Esophagus muscularis mucosa (tissue), 4 donors: ENCODE results near the gene CFL2. TPM values are rescaled to one million over a fixed set of nuclear protein-coding genes. Genes with fewer than 3 reads are reported as not detected.

Experiments used
- DNase-seq: peaks from one replicate; pipeline ENCODE4 v3.0.0-alpha.2; 2017; ENCODE audit errors: extremely low spot score
- H3K27ac ChIP-seq, 4 donors: fragments of 200-600 bp; sonication (generic); replicated peaks in 1 of 4; 1 replicate in 3 of 4; 2 replicates in 1 of 4; pipeline ENCODE4 v1.5.1; 2016 to 2019; ENCODE audit warnings: mild to moderate bottlenecking in 1 of 4
- H3K27me3 ChIP-seq, 4 donors: fragments of 200-600 bp; sonication (generic); one replicate each; pipeline versions ENCODE4 v1.5.1 to v1.6.0; 2016 to 2019
- H3K36me3 ChIP-seq, 4 donors: fragments of 200-600 bp; sonication (generic); one replicate each; pipeline ENCODE4 v1.5.1; 2016 to 2019
- H3K4me1 ChIP-seq, 4 donors: fragments of 200-600 bp; sonication (generic); one replicate each; pipeline ENCODE4 v1.5.1; 2016 to 2019
- H3K4me3 ChIP-seq, 4 donors: fragments of 200-600 bp; sonication (generic); 1 replicate in 2 of 4; 2 replicates in 2 of 4; pipeline ENCODE4 v1.5.1; 2016 to 2019; ENCODE audit warnings: mild to moderate bottlenecking in 4 of 4, moderate library complexity in 1 of 4
- H3K9me3 ChIP-seq, 4 donors: fragments of 200-600 bp; sonication (generic); 1 replicate in 3 of 4; 2 replicates in 1 of 4; pipeline ENCODE4 v1.5.1; 2016 to 2019
- EP300 ChIP-seq: sonication (generic); formaldehyde crosslinking; IDR thresholded peaks from one replicate; pipeline ENCODE4 v1.6.1; 2017; ENCODE audit warnings: antibody characterized with exemption
- POLR2A ChIP-seq: fragments of 450-650 bp; IDR thresholded peaks from one replicate; pipeline ENCODE4 v1.6.1; 2017; ENCODE audit warnings: antibody characterized with exemption, moderate library complexity, mild to moderate bottlenecking, low read depth
- POLR2AphosphoS5 ChIP-seq, 2 donors: sonication (generic); formaldehyde crosslinking; IDR thresholded peaks; one replicate each; pipeline ENCODE4 v1.6.1; 2017; ENCODE audit warnings: antibody characterized with exemption in 2 of 2
- WGBS: methylation state at CpG from one replicate; pipeline ENCODE4 v1.1.5; 2018; 5-methylcytosine and 5-hydroxymethylcytosine counted together
- intact Hi-C: fragments of 100-400 bp; cut with DNase I; formaldehyde crosslinking; loops from one replicate; pipeline ENCODE4 v1.15.1; 2023
- total RNA-seq, 4 donors: library from RNA; depleted of rRNA; stranded (reverse); fragments of >200 nt; gene quantifications; one replicate each; pipeline versions ENCODE4 v1.1.0 to v1.2.1, GENCODE V29; 2016
- TF ChIP-seq, protein P1 (sequence below), 3 experiments: fragments of 200-600 bp in 2 of 3; fragments of 450-650 bp in 1 of 3; sonication (generic) in 2 of 3; IDR thresholded peaks; one replicate each; pipeline ENCODE4 v1.5.1; 2017 to 2019; ENCODE audit warnings: antibody characterized with exemption in 3 of 3, mild to moderate bottlenecking in 2 of 3, moderate library complexity in 1 of 3

The CFL2 gene
- total RNA-seq = 100 to 1,000 TPM; 247 to 265 (median 257) TPM

- Histone ChIP-seq H3K9me3 (no peaks in the 10 kb centered on the region), H3K36me3 (peaks cover 0 to 12% (median 5%) of the 10 kb centered on the region in 4 donors), H3K4me3 (peak within 1 kb of the TSS; percentile 79 to 95 (median 86)), H3K27ac (peak within 1 kb of the TSS; percentile 98 to 100 (median 98)), H3K4me1 (peaks cover 17 to 46% (median 45%) of the 10 kb centered on the region in 4 donors), H3K27me3 (no peaks in the 10 kb centered on the region)
- DNase-seq = peak; percentile 94
- intact Hi-C loops = loop anchor here (10.0 kb wide), 1 partner anchor 160 kb away; the partner anchor contains the start of gene BAZ1A
- under 1% methylated on average over 9 of the region's 76 CpGs for WGBS
- TF ChIP-seq EP300 = no peak
- TF ChIP-seq, protein P1, sequence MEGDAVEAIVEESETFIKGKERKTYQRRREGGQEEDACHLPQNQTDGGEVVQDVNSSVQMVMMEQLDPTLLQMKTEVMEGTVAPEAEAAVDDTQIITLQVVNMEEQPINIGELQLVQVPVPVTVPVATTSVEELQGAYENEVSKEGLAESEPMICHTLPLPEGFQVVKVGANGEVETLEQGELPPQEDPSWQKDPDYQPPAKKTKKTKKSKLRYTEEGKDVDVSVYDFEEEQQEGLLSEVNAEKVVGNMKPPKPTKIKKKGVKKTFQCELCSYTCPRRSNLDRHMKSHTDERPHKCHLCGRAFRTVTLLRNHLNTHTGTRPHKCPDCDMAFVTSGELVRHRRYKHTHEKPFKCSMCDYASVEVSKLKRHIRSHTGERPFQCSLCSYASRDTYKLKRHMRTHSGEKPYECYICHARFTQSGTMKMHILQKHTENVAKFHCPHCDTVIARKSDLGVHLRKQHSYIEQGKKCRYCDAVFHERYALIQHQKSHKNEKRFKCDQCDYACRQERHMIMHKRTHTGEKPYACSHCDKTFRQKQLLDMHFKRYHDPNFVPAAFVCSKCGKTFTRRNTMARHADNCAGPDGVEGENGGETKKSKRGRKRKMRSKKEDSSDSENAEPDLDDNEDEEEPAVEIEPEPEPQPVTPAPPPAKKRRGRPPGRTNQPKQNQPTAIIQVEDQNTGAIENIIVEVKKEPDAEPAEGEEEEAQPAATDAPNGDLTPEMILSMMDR (IDR thresholded peaks at IDR 0.05) = no peak
- peak; percentile 74 to 93 for TF ChIP-seq POLR2AphosphoS5 (IDR thresholded peaks at IDR 0.05)
- TF ChIP-seq POLR2A = peak; percentile 88
Measured at GRCh38 chr14:34714320-34715126, at the start of gene CFL2. TSS of gene CFL2 (minus strand) at chr14:34714593. CDS start at chr14:34714540, 53 bp downstream.

DNA sequence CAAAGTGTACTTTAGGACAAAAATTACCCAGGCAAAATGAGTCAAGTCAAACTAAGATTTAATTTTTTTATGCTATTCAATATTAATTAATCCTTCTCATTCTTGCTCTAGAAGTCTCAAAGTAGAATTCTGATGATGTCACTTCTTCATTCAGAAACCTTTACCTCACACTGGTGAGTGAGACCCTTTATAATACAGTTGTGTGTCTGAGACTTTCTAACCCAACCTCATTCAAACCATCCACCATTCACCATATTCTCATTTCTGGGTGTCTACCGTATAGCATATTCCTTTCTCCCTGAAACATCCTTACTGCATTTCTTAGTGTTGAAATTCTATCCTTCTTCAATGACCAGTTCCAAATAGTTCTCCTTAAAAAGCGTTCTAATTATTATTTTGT lies 40.8 kb upstream of the CFL2 start:
- Histone ChIP-seq H3K27ac (no peak overlapping the region), H3K27me3 (no peaks in the 10 kb centered on the region), H3K9me3 (no peaks in the 10 kb centered on the region), H3K4me1 (no peaks in the 10 kb centered on the region), H3K36me3 (peaks cover 28 to 60% (median 36%) of the 10 kb centered on the region in 4 donors), H3K4me3 (no peak overlapping the region)
- intact Hi-C loops = no loop called here
- no peak for DNase-seq
- 96% methylated on average over 2 of the region's 2 CpGs for WGBS
- TF ChIP-seq, protein P1 (IDR thresholded peaks at IDR 0.05) = no peak

DNA sequence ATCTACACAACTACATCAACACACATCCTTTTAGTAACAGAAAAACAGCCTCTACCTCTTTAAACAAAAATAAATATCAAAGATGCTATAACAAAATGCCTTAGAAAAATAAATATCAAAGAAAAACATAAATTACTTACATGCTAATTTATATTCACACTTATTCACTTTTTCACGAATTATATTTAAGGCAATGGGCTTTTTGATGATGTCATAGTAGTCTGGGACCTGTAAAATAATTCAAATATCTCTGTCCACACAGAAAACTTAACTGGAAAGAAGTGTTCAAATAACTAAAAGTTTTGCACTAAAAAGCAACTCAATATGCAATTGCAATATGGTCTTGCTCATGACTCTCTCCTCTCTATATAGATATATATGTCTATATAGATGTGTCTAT lies 40.3 kb upstream of the CFL2 start:
- 96% methylated on average over 1 of the region's 1 CpG for WGBS
- Histone ChIP-seq H3K4me1 (no peaks in the 10 kb centered on the region), H3K27me3 (no peaks in the 10 kb centered on the region), H3K4me3 (no peak overlapping the region), H3K9me3 (no peaks in the 10 kb centered on the region), H3K27ac (no peak overlapping the region), H3K36me3 (peaks cover 23 to 55% (median 31%) of the 10 kb centered on the region in 4 donors)
- DNase-seq = no peak
- intact Hi-C loops = no loop called here
- no peak for TF ChIP-seq POLR2AphosphoS5 (IDR thresholded peaks at IDR 0.05)
- TF ChIP-seq POLR2A = no peak
- no peak for TF ChIP-seq EP300
- TF ChIP-seq, protein P1 (IDR thresholded peaks at IDR 0.05) = no peak

DNA sequence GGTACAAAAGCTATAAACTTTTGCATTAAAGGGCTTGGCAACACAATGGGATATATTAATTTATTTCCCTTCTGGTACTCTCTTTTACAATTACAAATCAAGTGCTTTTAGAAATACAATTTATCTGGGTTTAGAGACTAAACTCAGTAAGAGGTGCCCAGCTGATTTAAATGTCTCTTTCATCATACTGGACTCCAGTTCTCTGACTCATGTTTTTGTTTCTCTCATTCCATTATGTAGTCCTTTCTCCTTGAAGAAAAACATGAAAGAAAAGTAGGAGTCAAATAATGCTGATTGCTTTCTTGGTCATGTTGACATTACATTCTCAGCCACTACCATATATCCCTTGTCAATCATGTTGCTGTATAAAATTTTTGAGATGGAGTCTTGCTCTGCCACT lies 36.3 kb upstream of the CFL2 start:
- Histone ChIP-seq H3K4me3 (no peak overlapping the region), H3K9me3 (no peaks in the 10 kb centered on the region), H3K27ac (no peak overlapping the region), H3K36me3 (peaks cover 0 to 23% (median 10%) of the 10 kb centered on the region in 4 donors), H3K27me3 (no peaks in the 10 kb centered on the region), H3K4me1 (no peaks in the 10 kb centered on the region)
- no peak for DNase-seq
- intact Hi-C loops = no loop called here
- TF ChIP-seq POLR2A = no peak
- no peak for TF ChIP-seq POLR2AphosphoS5 (IDR thresholded peaks at IDR 0.05)
- no peak for TF ChIP-seq EP300
- TF ChIP-seq, protein P1 (IDR thresholded peaks at IDR 0.05) = no peak
